ENCODE measurements around the gene CBARP. TPM values are rescaled to one million over a fixed set of nuclear protein-coding genes. Genes with fewer than 3 reads are reported as not detected.

Gene CBARP
- total and polyA plus RNA-seq, 2 of the 13 experiments (the other 11 are each of a cell fraction or from before 2014, with no cell fraction given), result 1.2 to 1.4 TPM

GRCh38 chr19:1266916-1267476 lies 29.2 kb upstream of the CBARP start (continued):
- TF ChIP-seq KMT2A (CRISPR knock-in tag; IDR thresholded peaks at IDR 0.05) (no peak; the same call in 1 of the 2 replicates), GTF3A (CRISPR knock-in tag; conservative IDR thresholded peaks at IDR 0.05) (no peak), ZXDC (CRISPR knock-in tag; IDR thresholded peaks at IDR 0.05) (no peak)

- FAIRE-seq (no peak), ATAC-seq (peak; percentile 20), DNase-seq (ENCODE audit: low spot score) (peak; percentile 80)
- intact Hi-C loops (cut with micrococcal nuclease; ENCODE audit: unreplicated experiment) (loop anchor here (1.0 kb wide), 1 partner anchor 20 kb away; no protein-coding TSS in a partner anchor), in situ Hi-C loops (cut with HindIII; ENCODE audit: extremely low pct_ligation_motif_present, low pct_unique_long_range_greater_than_20kb) (no loop called here)
- 1% methylated on average over 11 of the region's 84 CpGs for WGBS (ENCODE audit: low lambda C conversion rate)
- no peaks in the 10 kb centered on the region for H3K9me3 ChIP-seq (ENCODE audit: low read length)
- no TSS peak for BruUV-seq (replicated peaks)
- H3K9ac ChIP-seq (ENCODE audit: insufficient read depth, low read depth, low read length), result peak overlapping the region; percentile 73
- H3K27me3 ChIP-seq (ENCODE audit: control insufficient read depth in 1 of 2, insufficient read depth in 2 of 2, low read length in 2 of 2), result no peaks in the 10 kb centered on the region
- peak overlapping the region; percentile 82 for H3K27ac ChIP-seq (ENCODE audit: extremely low read length, insufficient read depth, low read length)
- peak overlapping the region; percentile 67 to 90 (median 72) for H3K4me3 ChIP-seq (replicated peaks in 1 of 3; ENCODE audit: insufficient read depth in 1 of 3, low read depth in 2 of 3, low read length in 3 of 3)
- no peak overlapping the region for H2AFZ ChIP-seq (ENCODE audit: low read length)
- ChIA-PET CTCF (ENCODE audit: low intra/inter-chr PET ratio, low total read pairs) (interaction anchor here (1.7 to 3.8 kb wide), 2 partner anchors 18 to 22 kb away, joined by 4 to 60 read pairs; partner anchors contain the start of gene MIDN), POLR2A (interaction anchor here (0.5 to 12.8 kb wide), 9 partner anchors 9 to 238 kb away, joined by 3 to 668 read pairs (median 6); partner anchors contain the start of genes ATP5F1D, FAM174C, GPX4 and MIDN)
- peaks cover 2 to 9% of the 10 kb centered on the region in 2 experiments; a peak in 4 of 5 replicates for H3K36me3 ChIP-seq (replicated peaks in 1 of 2; ENCODE audit: control insufficient read depth in 1 of 2, insufficient read depth in 2 of 2, low read length in 2 of 2)
- H3K4me1 ChIP-seq (ENCODE audit: insufficient read depth, low read length), result peaks cover 74% of the 10 kb centered on the region
- peak overlapping the region; percentile 92 for H3K4me2 ChIP-seq (ENCODE audit: low read depth, low read length)
- peaks cover 24% of the 10 kb centered on the region for H3K79me2 ChIP-seq (ENCODE audit: insufficient read depth, low read length)
- peaks cover 18% of the 10 kb centered on the region for H4K20me1 ChIP-seq (ENCODE audit: insufficient read depth, low read length)
- TF ChIP-seq STAG1 (CRISPR knock-in tag; IDR thresholded peaks at IDR 0.05) (no peak), ZNF264 (CRISPR knock-in tag; IDR thresholded peaks at IDR 0.05) (no peak), RXRA (CRISPR knock-in tag; IDR thresholded peaks at IDR 0.05) (peak; percentile 89), ATF6 (CRISPR knock-in tag; conservative IDR thresholded peaks at IDR 0.05) (no peak), RELA (CRISPR knock-in tag; IDR thresholded peaks at IDR 0.05) (no peak), TEF (CRISPR knock-in tag; IDR thresholded peaks at IDR 0.05) (no peak), RARA (CRISPR knock-in tag; IDR thresholded peaks at IDR 0.05) (peak; percentile 86), ZFY (CRISPR knock-in tag; IDR thresholded peaks at IDR 0.05) (peak; percentile 64), BATF2 (CRISPR knock-in tag; IDR thresholded peaks at IDR 0.05) (0 out of 2 replicates have a peak, but pooled peaks have one; percentile 13), MYNN (CRISPR knock-in tag; IDR thresholded peaks at IDR 0.05; ENCODE audit: low read depth) (no peak)
These were observed 28.5 kb upstream of the CBARP start for GRCh38 chr19:1266129-1266915.
